SK-N-SH treated with all-trans-retinoic acid at 6 μM for 48 hours (cell line): ENCODE measurements around the gene ITIH2.

Experiments
- ATAC-seq: fragments of 200-7000 bp; cut with Tn5 transposase; 3 replicates; pipeline ENCODE4 v1.9.1; 2020; ENCODE audit warnings: mild to moderate bottlenecking, moderate library complexity
- ARNTL ChIP-seq: fragments of 450-650 bp; formaldehyde crosslinking; IDR thresholded peaks from 2 replicates; pipeline ENCODE4 v1.5.0; 2020; ENCODE audit warnings: low read depth, mild to moderate bottlenecking, moderate library complexity, borderline replicate concordance
- BACH2 ChIP-seq: fragments of 250-450 bp; sonication (Bioruptor Pico); IDR thresholded peaks from 2 replicates; pipeline ENCODE4 v1.9.0; 2021; ENCODE audit warnings: mild to moderate bottlenecking, borderline replicate concordance
- CSDC2 ChIP-seq: fragments of 250-450 bp; sonication (Bioruptor Pico); IDR thresholded peaks from 2 replicates; pipeline ENCODE4 v1.5.0; 2020; ENCODE audit warnings: mild to moderate bottlenecking, moderate library complexity
- ISL1 ChIP-seq: fragments of 250-450 bp; sonication (Bioruptor Pico); IDR thresholded peaks from 2 replicates; pipeline ENCODE4 v2.1.2; 2022; ENCODE audit warnings: mild to moderate bottlenecking, moderate library complexity
- OSR1 ChIP-seq: fragments of 250-450 bp; sonication (Bioruptor Pico); IDR thresholded peaks from 2 replicates; pipeline ENCODE4 v1.8.0; 2022; ENCODE audit warnings: moderate library complexity, mild to moderate bottlenecking, inconsistent platforms
- PPARA ChIP-seq: fragments of 250-450 bp; sonication (Bioruptor Pico); IDR thresholded peaks from 2 replicates; pipeline ENCODE4 v1.5.0; 2020; ENCODE audit warnings: mild to moderate bottlenecking, borderline replicate concordance
- RARB ChIP-seq: fragments of 250-450 bp; sonication (Bioruptor Pico); IDR thresholded peaks from 2 replicates; pipeline ENCODE4 v1.8.0; 2021; ENCODE audit warnings: mild to moderate bottlenecking, moderate library complexity
- SNAI2 ChIP-seq: fragments of 250-450 bp; sonication (Bioruptor Pico); IDR thresholded peaks from 2 replicates; pipeline ENCODE4 v1.5.0; 2020; ENCODE audit warnings: mild to moderate bottlenecking, moderate library complexity
- TCF4 ChIP-seq: fragments of 250-450 bp; sonication (Bioruptor Pico); IDR thresholded peaks from 2 replicates; pipeline ENCODE4 v1.8.0; 2021; ENCODE audit warnings: mild to moderate bottlenecking, moderate library complexity, borderline replicate concordance
- TOX ChIP-seq: fragments of 250-450 bp; sonication (Bioruptor Pico); IDR thresholded peaks from 2 replicates; pipeline ENCODE4 v1.8.0; 2021; ENCODE audit warnings: mild to moderate bottlenecking, moderate library complexity, borderline replicate concordance
- ZC3H10 ChIP-seq: fragments of 250-450 bp; sonication (Bioruptor Pico); IDR thresholded peaks from 2 replicates; pipeline ENCODE4 v1.5.1; 2021; ENCODE audit warnings: mild to moderate bottlenecking, moderate library complexity
- ZFP3 ChIP-seq: fragments of 250-450 bp; sonication (Bioruptor Pico); IDR thresholded peaks from 2 replicates; pipeline ENCODE4 v1.5.0; 2020; ENCODE audit warnings: mild to moderate bottlenecking, moderate library complexity
- ZFP30 ChIP-seq: fragments of 450-650 bp; formaldehyde crosslinking; IDR thresholded peaks from 2 replicates; pipeline ENCODE4 v1.5.0; 2022; ENCODE audit warnings: mild to moderate bottlenecking, moderate library complexity
- ZNF565 ChIP-seq: fragments of 450-650 bp; formaldehyde crosslinking; conservative IDR thresholded peaks from 2 replicates; pipeline ENCODE4 v1.5.0; 2020; ENCODE audit warnings: low read depth, mild to moderate bottlenecking, moderate library complexity
- ZNF70 ChIP-seq: fragments of 450-650 bp; formaldehyde crosslinking; IDR thresholded peaks from 2 replicates; pipeline ENCODE4 v1.5.0; 2020; ENCODE audit warnings: mild to moderate bottlenecking, moderate library complexity
- ZNF8 ChIP-seq: fragments of 450-650 bp; formaldehyde crosslinking; IDR thresholded peaks from 2 replicates; pipeline ENCODE4 v1.5.0; 2020; ENCODE audit warnings: mild to moderate bottlenecking, moderate library complexity
- TF ChIP-seq, protein P1 (sequence below): fragments of 250-450 bp; sonication (Bioruptor Pico); IDR thresholded peaks from 2 replicates; pipeline ENCODE4 v1.8.0; 2020; ENCODE audit warnings: mild to moderate bottlenecking, moderate library complexity, borderline replicate concordance
- TF ChIP-seq, protein P2 (sequence below): fragments of 250-450 bp; sonication (Bioruptor Pico); IDR thresholded peaks from 2 replicates; pipeline ENCODE4 v1.5.1; 2021; ENCODE audit warnings: mild to moderate bottlenecking, moderate library complexity
- TF ChIP-seq, protein P3 (sequence below): fragments of 250-450 bp; sonication (Bioruptor Pico); IDR thresholded peaks from 2 replicates; pipeline ENCODE4 v1.5.0; 2020; ENCODE audit warnings: mild to moderate bottlenecking, moderate library complexity
- TF ChIP-seq, protein P4 (sequence below): fragments of 250-450 bp; sonication (Bioruptor Pico); IDR thresholded peaks from 2 replicates; pipeline ENCODE4 v1.5.1; 2020; ENCODE audit warnings: low read depth, mild to moderate bottlenecking, moderate library complexity

ITIH2 gene

DNA sequence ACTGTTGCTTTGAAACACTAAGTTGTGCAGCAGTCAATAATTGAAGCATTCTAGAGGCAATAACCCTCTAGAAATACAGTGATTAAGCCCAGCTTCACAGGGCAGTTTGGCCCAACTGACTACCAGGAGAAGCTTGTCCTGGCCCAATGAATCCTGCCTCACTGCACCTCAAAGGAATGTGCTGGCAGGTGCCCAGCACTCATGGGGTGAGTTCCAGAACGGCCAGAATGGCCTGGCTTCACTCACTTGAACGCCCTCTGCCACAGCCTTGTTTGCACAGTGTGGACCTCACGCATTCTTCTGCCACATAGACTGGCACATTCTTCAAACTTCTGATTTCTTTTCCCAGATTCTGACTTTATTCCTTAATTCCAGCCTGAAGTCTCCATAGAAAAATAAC, 6.6 kb upstream of the ITIH2 start:
- ATAC-seq = no peak
- TF ChIP-seq ZNF70 (CRISPR knock-in tag) = no peak
- TF ChIP-seq ZNF565 = no peak
- no peak for TF ChIP-seq SNAI2 (CRISPR knock-in tag)
- TF ChIP-seq, protein P1, sequence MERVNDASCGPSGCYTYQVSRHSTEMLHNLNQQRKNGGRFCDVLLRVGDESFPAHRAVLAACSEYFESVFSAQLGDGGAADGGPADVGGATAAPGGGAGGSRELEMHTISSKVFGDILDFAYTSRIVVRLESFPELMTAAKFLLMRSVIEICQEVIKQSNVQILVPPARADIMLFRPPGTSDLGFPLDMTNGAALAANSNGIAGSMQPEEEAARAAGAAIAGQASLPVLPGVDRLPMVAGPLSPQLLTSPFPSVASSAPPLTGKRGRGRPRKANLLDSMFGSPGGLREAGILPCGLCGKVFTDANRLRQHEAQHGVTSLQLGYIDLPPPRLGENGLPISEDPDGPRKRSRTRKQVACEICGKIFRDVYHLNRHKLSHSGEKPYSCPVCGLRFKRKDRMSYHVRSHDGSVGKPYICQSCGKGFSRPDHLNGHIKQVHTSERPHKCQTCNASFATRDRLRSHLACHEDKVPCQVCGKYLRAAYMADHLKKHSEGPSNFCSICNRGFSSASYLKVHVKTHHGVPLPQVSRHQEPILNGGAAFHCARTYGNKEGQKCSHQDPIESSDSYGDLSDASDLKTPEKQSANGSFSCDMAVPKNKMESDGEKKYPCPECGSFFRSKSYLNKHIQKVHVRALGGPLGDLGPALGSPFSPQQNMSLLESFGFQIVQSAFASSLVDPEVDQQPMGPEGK = no peak
- TF ChIP-seq ARNTL (CRISPR knock-in tag) = no peak
- TF ChIP-seq, protein P2, sequence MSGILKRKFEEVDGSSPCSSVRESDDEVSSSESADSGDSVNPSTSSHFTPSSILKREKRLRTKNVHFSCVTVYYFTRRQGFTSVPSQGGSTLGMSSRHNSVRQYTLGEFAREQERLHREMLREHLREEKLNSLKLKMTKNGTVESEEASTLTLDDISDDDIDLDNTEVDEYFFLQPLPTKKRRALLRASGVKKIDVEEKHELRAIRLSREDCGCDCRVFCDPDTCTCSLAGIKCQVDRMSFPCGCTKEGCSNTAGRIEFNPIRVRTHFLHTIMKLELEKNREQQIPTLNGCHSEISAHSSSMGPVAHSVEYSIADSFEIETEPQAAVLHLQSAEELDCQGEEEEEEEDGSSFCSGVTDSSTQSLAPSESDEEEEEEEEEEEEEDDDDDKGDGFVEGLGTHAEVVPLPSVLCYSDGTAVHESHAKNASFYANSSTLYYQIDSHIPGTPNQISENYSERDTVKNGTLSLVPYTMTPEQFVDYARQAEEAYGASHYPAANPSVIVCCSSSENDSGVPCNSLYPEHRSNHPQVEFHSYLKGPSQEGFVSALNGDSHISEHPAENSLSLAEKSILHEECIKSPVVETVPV (CRISPR knock-in tag) = no peak
- TF ChIP-seq BACH2 (CRISPR knock-in tag) = no peak
- no peak for TF ChIP-seq ISL1 (CRISPR knock-in tag)
- no peak for TF ChIP-seq TCF4 (CRISPR knock-in tag)
- no peak for TF ChIP-seq TOX
- TF ChIP-seq, protein P3, sequence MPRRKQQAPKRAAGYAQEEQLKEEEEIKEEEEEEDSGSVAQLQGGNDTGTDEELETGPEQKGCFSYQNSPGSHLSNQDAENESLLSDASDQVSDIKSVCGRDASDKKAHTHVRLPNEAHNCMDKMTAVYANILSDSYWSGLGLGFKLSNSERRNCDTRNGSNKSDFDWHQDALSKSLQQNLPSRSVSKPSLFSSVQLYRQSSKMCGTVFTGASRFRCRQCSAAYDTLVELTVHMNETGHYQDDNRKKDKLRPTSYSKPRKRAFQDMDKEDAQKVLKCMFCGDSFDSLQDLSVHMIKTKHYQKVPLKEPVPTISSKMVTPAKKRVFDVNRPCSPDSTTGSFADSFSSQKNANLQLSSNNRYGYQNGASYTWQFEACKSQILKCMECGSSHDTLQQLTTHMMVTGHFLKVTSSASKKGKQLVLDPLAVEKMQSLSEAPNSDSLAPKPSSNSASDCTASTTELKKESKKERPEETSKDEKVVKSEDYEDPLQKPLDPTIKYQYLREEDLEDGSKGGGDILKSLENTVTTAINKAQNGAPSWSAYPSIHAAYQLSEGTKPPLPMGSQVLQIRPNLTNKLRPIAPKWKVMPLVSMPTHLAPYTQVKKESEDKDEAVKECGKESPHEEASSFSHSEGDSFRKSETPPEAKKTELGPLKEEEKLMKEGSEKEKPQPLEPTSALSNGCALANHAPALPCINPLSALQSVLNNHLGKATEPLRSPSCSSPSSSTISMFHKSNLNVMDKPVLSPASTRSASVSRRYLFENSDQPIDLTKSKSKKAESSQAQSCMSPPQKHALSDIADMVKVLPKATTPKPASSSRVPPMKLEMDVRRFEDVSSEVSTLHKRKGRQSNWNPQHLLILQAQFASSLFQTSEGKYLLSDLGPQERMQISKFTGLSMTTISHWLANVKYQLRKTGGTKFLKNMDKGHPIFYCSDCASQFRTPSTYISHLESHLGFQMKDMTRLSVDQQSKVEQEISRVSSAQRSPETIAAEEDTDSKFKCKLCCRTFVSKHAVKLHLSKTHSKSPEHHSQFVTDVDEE (CRISPR knock-in tag) = no peak
- TF ChIP-seq, protein P4, sequence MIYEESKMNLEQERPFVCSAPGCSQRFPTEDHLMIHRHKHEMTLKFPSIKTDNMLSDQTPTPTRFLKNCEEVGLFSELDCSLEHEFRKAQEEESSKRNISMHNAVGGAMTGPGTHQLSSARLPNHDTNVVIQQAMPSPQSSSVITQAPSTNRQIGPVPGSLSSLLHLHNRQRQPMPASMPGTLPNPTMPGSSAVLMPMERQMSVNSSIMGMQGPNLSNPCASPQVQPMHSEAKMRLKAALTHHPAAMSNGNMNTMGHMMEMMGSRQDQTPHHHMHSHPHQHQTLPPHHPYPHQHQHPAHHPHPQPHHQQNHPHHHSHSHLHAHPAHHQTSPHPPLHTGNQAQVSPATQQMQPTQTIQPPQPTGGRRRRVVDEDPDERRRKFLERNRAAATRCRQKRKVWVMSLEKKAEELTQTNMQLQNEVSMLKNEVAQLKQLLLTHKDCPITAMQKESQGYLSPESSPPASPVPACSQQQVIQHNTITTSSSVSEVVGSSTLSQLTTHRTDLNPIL (CRISPR knock-in tag) = no peak
- no peak for TF ChIP-seq ZFP30
- TF ChIP-seq OSR1 (CRISPR knock-in tag) = no peak
- TF ChIP-seq CSDC2 = no peak
- TF ChIP-seq ZFP3 (CRISPR knock-in tag) = no peak
- TF ChIP-seq, all 23 proteins: peak for 0

DNA sequence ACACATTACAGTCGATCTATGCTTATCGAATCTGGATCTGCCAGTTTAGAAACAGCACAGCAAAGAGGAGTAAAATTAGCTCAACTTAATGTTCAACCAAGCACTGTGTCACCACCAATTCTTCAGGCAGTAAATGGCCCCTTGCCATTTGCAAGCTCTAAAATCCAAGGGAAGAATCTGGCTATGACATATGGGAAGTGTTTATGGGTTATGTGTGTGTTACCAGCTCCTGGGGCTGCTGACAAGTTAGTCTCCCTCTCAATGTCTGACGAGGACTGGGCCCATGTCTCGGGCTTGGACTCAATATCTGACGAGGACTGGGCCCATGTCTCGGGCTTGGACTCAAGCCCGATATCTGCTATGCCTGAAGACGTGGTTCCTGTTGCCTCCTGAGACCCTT, 5.7 kb upstream of the ITIH2 start:
- TF ChIP-seq ZC3H10 (CRISPR knock-in tag) (no peak), TOX (no peak), CSDC2 (no peak), SNAI2 (CRISPR knock-in tag) (no peak), BACH2 (CRISPR knock-in tag) (no peak)
- TF ChIP-seq, protein P1 = no peak
- no peak for ATAC-seq

GRCh38 chr10:7700577-7701125, 2.5 kb upstream of the ITIH2 start:
- no peak for ATAC-seq
- TF ChIP-seq ZNF8 (CRISPR knock-in tag) (no peak), OSR1 (CRISPR knock-in tag) (no peak), ARNTL (CRISPR knock-in tag) (no peak), ISL1 (CRISPR knock-in tag) (no peak), RARB (CRISPR knock-in tag) (no peak), ZNF70 (CRISPR knock-in tag) (no peak), ZC3H10 (CRISPR knock-in tag) (no peak), PPARA (CRISPR knock-in tag) (no peak)
- TF ChIP-seq, all 23 proteins: peak for 0
